Gastrocnemius medialis (tissue), 4 donors: Measurements from ENCODE around the gene CD79A.

Experiments used
- POLR2A ChIP-seq, 2 donors: fragments of 450-650 bp; IDR thresholded peaks; one replicate each; pipeline ENCODE4 v1.6.1; 2017; ENCODE audit warnings: antibody characterized with exemption in 2 of 2, mild to moderate bottlenecking in 2 of 2, moderate library complexity in 2 of 2
- TF ChIP-seq, protein P1 (sequence below), 5 experiments: fragments of 450-650 bp in 3 of 5; fragments of 200-600 bp in 2 of 5; sonication (generic) in 2 of 5; IDR thresholded peaks in 4 of 5; conservative IDR thresholded peaks in 1 of 5; 1 replicate in 4 of 5; 2 replicates in 1 of 5; pipeline ENCODE4 v1.5.1; 2016 to 2019; ENCODE audit warnings: antibody characterized with exemption in 5 of 5, mild to moderate bottlenecking in 3 of 5, moderate library complexity in 3 of 5

DNA sequence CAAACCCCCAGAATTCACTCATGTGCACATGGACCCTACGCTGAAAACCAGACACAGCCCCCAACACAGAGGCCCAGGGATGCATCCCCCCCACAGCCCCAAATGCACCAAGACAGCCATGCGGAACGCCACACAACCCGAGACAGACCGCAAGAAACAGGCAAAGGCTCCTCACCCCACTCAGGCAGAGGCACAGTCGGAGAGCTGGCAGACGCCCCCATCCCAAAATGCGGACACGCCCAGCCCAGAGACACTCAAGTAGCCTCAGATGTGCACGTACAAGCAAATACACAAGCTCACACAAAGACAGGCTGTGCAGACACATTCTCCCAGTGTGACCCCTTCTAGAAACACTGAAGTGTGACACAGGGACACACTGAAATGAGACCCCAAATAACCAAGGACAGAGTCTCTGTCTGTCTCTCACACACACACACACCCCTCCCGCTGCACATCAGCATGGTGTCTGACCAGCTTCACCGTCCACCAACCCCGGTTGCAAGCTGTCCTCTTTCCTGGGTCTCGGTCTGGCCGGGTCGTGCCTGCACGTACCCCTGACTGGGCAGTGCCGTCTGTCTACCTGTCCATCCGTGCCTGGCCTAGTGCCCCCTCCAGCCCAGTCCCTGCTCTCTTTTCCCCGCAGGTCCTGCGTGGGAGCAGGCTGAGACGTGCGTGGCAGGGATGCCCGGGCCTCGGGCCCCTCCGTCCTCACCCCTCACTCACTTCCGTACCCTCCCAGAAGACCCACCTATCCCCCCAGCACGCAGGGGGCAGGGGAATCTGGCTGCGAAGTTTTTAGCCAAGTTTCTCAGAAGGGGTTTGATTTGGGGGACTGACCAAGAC lies 35.0 kb downstream of the CD79A start:
- TF ChIP-seq, protein P1, sequence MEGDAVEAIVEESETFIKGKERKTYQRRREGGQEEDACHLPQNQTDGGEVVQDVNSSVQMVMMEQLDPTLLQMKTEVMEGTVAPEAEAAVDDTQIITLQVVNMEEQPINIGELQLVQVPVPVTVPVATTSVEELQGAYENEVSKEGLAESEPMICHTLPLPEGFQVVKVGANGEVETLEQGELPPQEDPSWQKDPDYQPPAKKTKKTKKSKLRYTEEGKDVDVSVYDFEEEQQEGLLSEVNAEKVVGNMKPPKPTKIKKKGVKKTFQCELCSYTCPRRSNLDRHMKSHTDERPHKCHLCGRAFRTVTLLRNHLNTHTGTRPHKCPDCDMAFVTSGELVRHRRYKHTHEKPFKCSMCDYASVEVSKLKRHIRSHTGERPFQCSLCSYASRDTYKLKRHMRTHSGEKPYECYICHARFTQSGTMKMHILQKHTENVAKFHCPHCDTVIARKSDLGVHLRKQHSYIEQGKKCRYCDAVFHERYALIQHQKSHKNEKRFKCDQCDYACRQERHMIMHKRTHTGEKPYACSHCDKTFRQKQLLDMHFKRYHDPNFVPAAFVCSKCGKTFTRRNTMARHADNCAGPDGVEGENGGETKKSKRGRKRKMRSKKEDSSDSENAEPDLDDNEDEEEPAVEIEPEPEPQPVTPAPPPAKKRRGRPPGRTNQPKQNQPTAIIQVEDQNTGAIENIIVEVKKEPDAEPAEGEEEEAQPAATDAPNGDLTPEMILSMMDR (IDR thresholded peaks at IDR 0.05 in 4 of 5, conservative IDR thresholded peaks at IDR 0.05 in 1 of 5) = no peak
- no peak for TF ChIP-seq POLR2A (IDR thresholded peaks at IDR 0.05)
